ENCODE data around the gene WWOX.

WWOX gene

GRCh38 chr16:79171931-79172705 is 1072.7 kb downstream of the WWOX start:
- DNase-seq: no peak

DNA sequence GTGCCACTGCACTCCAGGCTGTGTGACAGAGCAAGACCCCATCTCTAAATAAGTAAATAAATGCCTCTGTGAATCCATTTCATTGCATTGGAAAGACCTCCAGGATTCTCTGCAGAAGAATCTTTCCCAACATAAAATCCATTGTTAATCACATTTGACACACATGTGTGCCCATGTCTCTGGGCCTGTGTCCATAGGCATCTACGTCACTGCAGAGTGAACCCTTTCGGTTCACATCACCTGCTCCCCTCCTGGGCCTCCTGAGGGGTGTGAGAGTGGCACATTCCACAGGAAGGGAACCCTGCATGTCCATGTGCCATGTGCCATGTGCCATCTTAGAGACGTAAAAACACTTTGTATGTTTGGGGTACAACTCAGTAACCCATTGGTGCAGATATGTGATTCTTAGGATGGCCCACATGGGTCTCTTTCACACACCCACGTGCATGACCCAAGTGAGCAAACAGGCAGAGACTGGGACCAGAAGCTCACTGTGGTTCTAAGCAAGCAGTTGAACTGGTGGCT is 1073.6 kb downstream of the WWOX start:
- DNase-seq: no peak

- no peak for DNase-seq
Measured at GRCh38 chr16:79173919-79174318, 1074.5 kb downstream of the WWOX start.

DNA sequence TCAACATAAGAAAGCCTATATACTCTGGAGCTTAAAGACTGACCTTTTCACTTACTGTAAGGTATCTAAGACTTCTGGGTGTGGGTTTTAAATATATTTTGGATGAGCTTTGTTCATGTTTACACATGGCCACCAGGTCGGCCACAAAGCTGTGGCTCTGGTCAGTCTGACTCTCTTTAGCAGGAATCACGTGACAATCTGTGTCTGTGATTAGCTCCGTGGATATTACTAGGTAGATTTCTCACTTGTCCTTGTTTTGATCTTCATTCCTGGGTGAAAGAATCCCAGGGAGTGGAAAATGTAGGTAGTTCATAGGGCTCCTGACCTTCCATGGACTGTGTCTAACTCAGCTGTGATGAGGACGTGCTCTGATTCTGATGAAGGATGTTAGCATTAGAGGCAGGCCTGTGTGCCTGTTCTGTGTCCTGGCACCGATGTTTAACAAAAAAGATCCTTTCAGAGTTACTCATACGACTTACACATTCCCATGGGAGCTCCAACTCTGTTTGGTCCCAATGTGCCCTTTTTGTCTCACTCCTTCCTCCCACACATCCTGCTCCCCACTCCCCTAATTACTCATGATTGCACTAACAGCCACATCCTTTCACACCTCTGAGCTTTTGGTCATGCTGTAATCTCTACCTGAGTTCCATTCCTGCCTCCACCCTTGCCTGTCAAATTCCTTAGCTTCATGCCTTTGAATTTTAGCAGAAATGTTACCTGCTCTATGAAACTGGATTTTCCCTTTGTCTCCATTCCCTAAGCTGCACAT is 1076.0 kb downstream of the WWOX start:
- DNase-seq: no peak

DNA sequence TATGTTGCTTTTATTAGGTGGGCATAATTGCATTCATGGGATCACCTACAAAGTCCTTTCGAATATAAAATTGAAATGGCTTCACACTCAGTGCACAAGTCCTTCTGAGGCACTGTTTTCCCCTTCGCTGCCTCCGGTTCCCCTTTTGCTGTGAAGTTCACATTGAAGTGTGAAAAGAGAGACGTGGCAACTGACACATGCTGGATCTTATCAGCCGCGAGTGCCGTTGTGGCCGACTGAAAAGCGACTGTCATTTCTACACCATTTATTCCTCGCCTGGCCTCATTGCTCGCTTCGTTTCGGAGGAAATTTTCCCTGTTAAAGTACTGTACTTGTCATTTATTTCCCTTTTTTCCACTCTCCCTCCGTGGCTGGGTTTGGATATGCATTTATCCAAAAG is 1077.6 kb downstream of the WWOX start:
- DNase-seq: no peak

DNA sequence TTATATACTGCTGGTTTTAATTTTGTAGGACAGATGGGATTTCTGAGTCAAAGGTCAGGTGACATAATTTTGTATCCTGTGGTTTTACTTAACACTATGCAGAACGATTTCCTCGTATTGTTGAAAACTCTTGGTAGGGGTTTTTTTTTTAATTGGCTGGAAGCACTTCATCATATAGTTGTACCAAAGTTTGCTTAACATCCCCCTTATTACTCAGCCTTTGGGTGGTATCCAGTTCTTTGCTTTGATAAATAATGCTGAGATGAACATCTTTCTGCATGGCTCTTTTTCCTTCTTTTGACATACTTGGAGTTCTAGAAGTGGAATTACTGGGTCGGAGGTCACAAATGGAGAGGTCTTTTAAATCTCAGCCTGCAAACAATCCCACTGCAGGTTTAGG is 1082.0 kb downstream of the WWOX start:
- DNase-seq: no peak

GRCh38 chr16:79182616-79183015 is 1083.2 kb downstream of the WWOX start:
- no peak for DNase-seq

DNA sequence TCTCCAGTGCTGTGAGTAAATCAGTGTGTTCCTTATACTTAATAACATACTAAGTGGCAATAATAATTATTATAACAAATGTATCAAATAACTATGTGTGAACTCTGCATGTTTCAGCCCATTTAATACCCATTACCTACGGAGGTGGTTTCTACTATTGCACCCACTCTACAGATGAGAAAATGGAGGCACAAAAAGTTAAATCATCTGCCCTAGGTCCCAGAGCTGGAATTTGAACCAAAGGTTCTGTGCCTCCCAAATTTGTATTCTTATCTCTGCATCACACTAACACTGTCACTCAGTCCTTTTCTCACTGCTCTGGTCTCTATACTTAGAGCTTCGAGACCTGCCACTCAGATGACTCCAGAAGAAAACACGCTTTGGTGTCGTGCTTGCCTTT is 1084.1 kb downstream of the WWOX start:
- DNase-seq: no peak

DNA sequence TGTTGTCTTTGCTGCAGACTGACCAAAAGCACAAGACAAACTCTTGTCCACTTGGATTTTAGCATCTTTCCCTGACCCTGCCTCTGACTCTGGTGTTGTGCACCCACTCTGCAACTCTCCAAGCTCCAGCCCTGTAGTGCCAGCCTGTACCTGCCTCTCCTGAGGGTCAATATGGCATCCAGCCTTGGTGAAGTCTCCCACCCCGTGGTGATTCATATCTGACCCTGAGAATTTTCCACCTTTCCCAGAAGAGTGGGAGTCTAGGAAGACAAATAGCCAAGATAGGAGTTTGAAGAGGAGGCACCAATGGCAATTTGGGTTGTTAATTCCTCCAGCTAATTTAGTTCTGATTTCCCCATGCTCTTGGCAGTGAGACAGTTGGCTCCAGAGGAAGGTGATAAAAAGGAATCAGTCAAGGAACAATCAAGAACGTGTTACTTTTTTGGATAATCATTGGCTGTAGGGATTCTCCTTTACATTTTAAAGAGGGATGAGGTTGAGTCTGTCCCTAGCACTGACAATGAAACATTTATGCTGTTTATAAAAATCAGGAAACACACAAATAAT is 1085.1 kb downstream of the WWOX start:
- DNase-seq: no peak

- DNase-seq: no peak
Measured at GRCh38 chr16:79185711-79186110, 1086.3 kb downstream of the WWOX start.

DNA sequence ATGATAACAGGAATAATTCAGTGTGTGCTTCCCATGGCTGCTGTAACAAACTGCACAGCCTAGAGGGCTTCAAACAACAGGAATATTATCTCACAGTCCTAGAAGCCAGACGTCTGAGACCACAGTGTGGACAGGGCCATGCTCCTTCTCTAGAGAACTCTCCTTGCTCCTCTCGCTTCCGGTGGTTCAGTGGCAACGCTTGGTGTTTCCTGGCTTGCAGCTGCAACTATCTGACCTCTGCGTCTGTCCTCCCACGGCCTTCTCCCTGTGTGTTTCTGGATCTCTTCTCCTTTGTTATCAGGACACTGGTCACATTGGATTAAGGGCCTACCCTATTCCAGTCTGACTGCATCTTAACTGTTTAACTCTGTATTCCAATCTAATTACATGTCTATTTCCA is 1086.7 kb downstream of the WWOX start:
- no peak for DNase-seq

DNA sequence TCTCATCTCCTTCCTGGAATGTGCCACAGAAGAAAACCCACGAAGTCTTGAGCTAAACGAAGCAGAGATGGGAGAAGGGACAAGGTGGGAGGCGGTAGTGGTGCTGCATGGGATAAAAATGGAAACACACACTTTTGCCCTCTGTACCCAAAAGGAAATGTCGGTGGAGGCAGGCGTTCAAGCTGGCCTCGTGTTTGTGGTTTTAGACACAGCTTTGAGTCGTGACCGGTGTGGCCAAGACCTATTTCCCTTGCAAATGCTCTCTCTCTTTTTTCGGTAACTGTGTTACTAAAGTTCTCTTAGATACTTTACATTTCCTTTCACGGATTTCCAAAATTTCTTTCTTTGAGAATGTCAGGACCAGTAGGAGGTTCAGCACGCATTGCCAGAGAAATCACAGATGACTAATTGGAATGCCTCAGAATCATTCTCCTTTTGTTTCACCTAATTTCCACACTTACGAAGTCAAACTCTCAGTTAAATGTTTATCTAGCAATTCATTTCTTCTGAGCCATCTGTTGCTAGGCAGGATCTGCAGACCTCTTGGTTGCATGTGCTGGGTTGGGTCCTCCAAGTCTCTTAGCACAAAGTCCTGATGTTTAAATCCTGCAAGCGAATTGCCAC is 1088.8 kb downstream of the WWOX start:
- no peak for DNase-seq

DNA sequence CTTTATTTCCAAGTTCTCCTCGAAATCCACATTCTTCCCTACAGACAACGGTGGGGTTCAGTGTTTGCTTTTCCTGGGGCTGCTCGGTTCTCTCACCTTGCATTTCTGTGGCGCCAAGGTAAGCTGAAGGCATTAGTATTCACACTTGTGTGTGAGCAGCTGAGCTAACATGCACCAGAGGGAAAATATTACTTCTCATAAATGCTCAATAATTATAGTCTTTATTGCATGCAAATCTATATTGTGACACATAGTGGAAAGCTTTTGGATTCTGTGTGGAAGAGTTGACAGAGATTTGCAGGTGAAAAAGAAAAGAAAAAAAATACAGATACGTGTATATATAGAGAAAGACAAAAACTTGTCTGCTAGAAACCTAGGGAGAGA is 1089.3 kb downstream of the WWOX start:
- DNase-seq: no peak

- DNase-seq: no peak
Measured at GRCh38 chr16:79190542-79190941, 1091.1 kb downstream of the WWOX start.

DNA sequence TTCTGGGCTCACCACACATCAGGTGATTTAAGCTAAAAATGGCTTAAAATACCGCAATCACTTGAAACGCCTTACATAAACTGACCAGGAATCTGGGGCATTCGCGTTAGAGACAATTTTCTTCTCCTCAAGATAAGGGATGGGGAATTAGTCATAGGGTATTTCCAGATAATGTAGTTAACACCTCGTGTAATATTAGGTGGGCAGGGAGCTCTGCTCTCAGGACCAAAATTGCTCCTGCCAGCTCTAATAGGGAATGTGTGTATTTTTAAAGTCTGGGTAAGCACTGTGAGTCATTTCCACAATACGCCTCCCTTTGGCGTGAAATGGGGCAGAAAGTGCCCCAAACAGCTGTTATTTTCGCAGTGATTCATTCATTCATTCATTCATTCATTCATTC is 1092.5 kb downstream of the WWOX start:
- no peak for DNase-seq

DNA sequence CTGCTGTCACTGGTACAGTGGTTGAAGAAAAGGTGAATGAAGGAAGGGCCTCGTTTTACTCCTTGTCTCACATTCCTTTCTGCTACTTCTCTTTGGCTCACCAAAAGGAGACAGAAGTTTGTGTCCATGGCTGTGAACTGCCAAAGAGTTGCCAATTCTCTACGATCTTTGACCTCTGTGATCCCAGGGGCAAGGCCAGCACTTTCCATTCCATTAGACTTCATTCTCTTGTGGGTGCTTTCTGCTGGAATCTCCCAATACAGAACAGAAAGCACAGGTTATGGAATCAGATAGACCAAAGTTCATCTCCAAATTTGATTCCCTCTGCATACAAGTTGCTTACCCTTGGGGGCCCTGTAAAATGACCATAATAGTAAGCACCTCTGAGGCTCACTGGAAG is 1093.5 kb downstream of the WWOX start:
- DNase-seq: no peak

DNA sequence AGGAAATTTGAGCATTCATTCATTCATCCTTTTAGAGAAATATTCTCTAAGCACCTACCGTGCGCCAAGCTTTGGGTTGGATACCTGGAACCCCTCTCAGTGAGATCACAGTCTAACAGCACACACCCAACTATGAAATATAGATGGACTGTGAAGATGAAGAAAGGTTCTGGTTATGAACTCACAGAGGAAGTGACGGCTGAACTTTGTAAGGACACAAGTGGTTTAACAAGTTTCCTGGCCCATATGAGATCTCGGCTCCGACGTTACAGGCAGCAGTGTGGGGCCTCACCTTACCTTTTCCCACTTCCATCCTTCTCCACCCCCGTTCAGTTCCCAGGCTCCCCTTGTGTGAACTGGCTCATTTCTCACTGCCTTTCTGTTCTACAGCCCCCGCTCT is 1094.8 kb downstream of the WWOX start:
- no peak for DNase-seq

GRCh38 chr16:79195938-79196337 is 1096.5 kb downstream of the WWOX start:
- DNase-seq: no peak

GRCh38 chr16:79201436-79201835 is 1102.0 kb downstream of the WWOX start:
- DNase-seq: no peak

DNA sequence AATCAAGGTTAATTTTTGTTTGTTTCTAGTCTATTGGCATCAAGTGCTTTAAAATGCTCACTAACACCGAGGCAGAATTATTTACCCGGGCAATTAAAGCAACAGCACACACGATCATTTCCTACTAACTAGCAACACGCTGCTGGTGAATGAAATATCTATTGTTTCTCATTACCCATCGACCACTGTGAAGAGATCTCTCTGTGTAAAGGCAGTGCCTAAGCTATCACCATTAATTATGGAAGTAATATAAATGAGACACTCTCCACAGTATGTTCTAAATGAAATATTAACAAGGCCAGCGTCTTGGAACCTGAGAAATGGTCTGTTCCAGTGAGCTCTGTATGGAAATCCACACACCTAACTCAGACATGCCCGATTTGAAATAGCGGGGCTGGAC is 1103.5 kb downstream of the WWOX start:
- no peak for DNase-seq

DNA sequence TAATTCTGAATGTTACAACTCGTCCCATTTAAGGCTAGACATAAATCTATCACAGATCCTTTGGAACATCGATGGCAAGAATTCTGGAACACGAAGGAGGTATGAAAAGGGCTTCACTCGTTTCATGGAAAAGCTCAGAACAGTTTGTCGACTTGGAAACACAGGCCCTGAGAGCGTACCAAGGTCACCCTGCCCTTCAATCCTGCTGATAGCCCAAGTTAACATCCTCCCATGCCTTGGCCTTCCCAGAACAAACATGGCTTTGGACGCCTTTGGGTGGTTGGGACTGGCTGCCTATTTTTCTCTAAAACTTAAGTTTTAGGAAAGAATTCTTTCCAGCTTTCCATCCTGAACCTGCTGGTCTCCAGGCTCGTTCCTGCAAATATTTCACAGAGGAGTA is 1105.0 kb downstream of the WWOX start:
- no peak for DNase-seq

DNA sequence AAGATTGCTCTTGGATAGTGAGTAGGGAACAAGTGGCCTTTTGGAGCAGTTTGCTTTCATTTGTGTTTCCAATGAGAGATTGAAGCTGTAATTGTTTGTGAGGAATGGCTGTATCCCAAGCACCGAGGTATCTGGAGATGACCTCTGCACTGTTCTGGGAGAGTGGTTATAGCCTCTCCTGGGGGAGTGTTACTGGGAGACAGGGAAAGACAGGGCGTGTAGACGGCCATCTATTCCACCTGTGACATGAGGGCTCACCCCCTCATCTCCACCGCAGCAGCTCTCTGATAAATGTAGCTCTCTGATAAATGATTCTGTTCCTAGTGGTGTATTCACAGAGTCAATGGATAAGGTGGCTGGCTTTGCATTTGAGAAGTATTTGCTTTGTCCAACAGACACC is 1107.4 kb downstream of the WWOX start:
- DNase-seq: no peak

- DNase-seq: no peak
Measured at GRCh38 chr16:79209308-79209707, 1109.9 kb downstream of the WWOX start.

- DNase-seq: no peak
Measured at GRCh38 chr16:79210607-79211006, 1111.2 kb downstream of the WWOX start.
